HG03045 (cell line): ENCODE measurements around the gene ABHD12.
"Not testable (repeated sequence)": the region's sequence is repeated elsewhere in the genome, so short reads cannot be mapped to it uniquely, and the experiment has no call there.

Experiments
- ATAC-seq: cut with Tn5 transposase; IDR thresholded peaks from one replicate; pipeline ENCODE4 v1.9.1; 2021; ENCODE audit warnings: mild to moderate bottlenecking, moderate library complexity; ENCODE audit not compliant: unreplicated experiment

The ABHD12 gene

DNA sequence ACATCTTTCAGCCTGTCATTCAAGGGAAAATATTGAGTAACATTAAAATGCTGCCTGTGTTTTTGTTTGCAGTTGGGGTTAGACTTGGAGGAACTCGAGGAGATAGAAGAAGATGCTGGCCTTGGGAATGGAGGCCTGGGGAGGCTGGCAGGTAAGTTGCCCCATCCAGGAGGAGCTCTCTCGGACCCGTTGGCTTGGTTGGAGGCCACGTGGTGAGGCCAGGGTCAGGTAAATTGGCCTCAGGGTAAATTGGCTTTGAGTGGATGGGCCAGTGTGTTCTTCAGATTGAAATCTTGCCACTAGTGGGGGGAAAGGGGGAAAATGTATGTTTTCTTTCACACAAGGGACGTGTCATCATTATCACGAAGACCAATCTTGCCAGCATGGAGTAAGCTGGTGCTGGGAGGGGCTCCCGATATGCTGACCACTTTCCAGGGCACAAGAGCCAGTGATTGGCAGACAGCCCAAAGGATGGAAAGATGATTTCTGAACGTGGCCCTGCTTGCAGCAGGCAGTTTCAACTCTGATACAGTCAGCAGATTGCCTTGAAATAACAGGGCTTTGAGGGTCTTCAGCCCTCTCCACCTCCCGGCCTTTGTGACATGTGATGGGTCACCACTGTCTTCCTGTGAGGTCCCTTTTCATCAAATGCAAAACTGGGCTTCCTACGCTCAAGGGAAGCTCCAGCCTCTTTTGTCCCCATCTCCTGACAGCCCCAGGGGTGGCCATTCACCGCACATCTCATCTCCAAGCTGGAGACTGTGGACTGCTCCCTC lies 121.4 kb downstream of the ABHD12 start:
- no peak for ATAC-seq

DNA sequence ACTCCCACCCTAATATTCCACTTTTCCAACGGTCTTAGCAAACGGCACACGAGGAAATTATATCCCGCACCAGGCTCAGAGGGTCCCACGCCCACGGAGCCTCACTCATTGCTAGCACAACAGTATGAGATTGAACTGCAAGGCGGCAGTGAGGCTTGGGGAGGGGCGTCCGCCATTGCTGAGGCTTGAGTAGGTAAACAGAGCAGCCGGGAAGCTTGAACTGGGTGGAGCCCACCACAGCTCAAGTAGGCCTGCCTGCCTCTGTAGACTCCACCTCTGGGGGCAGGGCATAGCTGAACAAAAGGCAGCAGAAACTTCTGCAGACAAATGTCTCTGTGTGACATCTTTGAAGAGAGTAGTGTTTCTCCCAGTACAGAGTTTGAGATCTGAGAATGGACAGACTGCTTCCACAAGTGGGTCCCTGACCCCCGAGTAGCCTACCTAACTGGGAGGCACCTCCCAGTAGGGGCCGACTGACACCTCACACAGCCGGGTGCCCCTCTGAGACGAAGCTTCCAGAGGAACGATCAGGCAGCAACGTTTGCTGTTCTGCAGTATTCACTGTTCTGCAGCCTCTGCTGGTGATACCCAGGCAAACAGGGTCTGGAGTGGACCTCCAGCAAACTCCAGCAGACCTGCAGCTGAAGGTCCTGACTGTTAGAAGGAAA lies 129.7 kb downstream of the ABHD12 start:
- ATAC-seq = not testable (repeated sequence)

- no peak for ATAC-seq
Observed at GRCh38 chr20:25259788-25260254, 130.8 kb downstream of the ABHD12 start.

DNA sequence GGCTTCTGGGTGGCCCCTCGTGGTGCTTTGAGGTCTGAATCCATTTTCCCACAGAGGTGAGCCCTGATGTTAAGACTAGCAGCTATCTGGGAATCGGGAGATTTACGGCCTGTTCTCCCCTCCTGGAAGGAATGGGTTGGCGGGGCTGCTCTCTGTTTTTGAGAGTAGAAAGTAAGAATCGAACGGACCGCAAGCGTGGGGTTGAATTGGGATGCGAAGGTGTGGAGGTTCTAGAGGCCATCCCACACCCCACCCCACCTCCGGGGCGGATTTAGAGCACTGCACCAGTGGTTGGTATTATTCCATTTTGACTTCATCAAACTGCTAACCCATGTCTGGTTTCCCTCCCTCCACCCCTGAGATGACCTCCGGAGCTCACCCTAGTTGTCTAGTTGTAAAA lies 131.3 kb downstream of the ABHD12 start:
- no peak for ATAC-seq

- ATAC-seq = no peak
Observed at GRCh38 chr20:25258828-25259227, 131.8 kb downstream of the ABHD12 start.

DNA sequence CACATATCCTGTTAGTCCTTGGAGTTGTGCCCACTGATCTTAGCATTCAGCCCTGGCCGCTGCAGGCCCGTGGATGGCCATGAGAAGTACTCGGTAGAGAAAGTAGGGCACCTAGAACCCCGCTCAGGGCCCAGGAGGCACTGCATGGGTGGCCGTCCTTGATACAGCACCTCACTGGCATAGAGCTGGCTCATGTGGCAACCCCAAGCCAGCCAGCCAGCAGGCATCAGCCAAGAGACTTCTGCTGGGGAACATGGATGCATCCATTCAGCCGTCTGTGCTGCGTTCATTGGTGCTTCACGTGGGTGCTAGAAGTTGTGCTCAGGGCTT lies 132.2 kb downstream of the ABHD12 start:
- ATAC-seq = no peak

GRCh38 chr20:25257756-25258475 lies 132.7 kb downstream of the ABHD12 start:
- ATAC-seq = no peak

DNA sequence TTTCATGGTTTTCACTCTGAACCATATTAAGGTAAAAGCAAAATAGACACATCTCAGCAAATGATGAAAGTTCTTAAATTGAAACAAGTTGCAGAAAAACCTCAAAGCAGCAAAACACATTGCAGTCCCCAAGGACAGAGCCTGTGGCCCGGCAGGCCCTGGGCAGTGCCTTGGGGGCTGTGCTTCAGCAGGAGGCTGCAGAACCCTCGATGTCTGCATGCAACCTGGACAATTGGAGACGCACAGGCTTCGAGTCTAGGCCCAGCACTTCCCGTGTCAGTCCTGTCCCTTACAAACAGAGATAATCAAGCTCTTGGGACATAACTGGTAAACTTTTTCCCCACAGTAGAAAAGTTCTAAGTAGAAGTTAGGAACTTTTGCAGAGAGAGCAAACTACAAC lies 133.5 kb downstream of the ABHD12 start:
- ATAC-seq = no peak

DNA sequence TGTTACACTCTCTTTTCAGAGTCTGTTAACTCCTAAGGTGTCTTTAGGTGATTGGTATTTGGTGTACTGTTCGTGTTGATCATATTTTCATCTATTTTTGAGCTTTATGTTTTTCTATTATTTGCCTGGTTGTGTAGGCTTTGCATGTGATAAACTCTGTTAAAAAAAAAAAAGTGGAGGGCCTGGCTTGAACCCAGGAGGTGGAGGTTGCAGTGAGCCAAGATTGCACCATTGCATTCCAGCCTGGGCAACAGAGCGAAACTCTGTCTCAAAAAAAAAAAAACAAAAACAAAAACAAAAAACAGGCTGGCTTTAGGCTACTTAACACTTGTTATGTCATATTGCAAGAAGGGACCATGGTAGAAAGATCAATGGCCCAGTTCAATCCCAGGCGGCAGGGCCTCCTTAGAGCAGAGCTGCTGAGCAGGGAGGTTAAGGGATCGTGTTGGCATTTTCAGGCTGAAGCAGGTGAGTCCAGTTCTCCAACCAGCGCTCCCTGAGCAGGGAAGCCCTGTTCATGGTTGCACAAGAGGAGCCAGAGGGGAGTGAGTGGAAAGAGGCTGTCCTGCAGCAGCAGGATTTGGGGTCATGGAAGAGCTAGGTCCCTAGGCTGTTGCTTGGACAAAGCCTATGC lies 134.3 kb downstream of the ABHD12 start:
- ATAC-seq = no peak

DNA sequence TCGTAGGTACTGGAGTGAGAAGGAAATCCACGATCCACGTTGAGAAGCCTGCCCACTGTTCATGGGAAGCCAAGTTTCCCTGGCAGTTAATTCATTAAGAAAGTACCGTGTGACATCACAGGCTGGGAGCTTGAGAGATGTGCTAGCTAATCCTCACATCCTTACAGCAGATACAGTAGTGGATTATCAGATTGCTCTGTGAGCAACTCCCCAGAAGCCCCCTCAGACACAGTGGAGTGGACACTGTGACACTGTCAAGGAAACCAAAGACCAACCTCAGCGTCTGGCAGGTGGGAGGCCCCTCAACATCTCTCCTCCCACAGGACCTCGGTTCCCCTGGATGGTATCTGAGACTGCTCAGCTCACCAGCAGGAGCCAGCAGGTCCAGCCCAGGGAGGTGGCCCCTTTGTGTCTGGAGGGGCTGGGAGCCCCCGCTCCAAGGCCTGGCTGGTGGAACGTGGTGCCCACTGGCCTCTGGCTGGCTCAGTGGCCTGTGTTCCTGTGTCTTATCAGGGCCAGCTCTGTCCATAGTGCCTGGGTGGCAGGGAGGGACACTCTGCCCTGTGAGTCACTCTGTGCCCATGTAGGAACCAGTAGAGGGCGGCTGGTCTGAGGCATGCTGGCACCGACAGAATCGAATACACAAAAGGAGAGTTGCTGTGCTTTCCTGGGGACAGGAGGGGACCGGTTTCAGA lies 135.5 kb downstream of the ABHD12 start:
- no peak for ATAC-seq

DNA sequence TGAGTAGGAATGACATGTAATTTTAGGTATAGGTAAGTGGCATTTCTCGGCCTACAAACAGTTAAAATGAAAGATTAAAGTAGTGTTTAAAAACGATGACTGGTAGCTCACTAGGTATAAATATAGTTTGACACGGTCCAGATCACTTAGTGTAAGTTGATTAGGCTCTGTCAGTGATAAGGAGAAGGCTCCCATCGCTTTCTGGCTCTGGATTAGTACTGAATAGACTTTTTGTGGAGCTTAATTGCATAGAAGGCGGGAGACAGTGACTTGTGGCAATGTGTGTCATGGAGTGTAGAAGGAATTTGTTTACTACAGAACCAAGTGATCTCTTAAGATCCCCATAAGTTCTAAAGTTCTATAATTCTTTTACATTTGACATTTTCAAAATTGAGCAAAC lies 136.1 kb downstream of the ABHD12 start:
- ATAC-seq = no peak

- no peak for ATAC-seq
Observed at GRCh38 chr20:25253606-25254275, 136.9 kb downstream of the ABHD12 start.

- ATAC-seq = no peak
Observed at GRCh38 chr20:25252686-25253421, 137.8 kb downstream of the ABHD12 start.

DNA sequence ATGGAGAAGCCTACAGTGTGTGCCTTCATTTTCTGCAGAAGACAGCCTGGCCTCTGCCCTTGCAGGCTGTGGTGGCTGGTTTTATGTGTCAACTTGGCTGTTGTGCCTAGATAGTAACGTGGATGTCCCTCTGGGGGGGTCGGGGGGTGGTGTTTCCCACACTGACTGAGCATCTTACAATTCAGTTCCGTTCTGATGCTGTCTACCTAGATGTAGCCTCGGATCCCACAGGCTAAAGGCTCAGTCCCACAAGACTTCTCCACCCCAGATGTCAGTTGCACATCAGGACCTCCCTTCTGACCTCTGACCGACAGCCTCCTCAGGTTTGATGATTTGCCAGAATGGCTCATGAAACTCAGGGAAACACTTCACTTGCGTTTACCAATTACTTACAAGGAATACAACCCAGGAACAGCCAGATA lies 138.4 kb downstream of the ABHD12 start:
- no peak for ATAC-seq

GRCh38 chr20:25251558-25251957 lies 139.1 kb downstream of the ABHD12 start:
- ATAC-seq = no peak

- ATAC-seq = no peak
Observed at GRCh38 chr20:25251019-25251418, 139.6 kb downstream of the ABHD12 start.

- no peak for ATAC-seq
Observed at GRCh38 chr20:25250508-25250907, 140.1 kb downstream of the ABHD12 start.
